Stomach (tissue), 9 donors: ENCODE data around the gene SEPTIN12. TPM values are rescaled to one million over a fixed set of nuclear protein-coding genes. Genes with fewer than 3 reads are reported as not detected.

Experiments
- DNase-seq, 2 donors: peaks; one replicate each; pipeline versions ENCODE4 v3.0.0 to v3.0.0-alpha.2; 2013 to 2019
- H3K27ac ChIP-seq, 5 donors: fragments of 200-600 bp in 4 of 5; sonication (generic) in 4 of 5; one replicate each; pipeline ENCODE4 v1.5.1; 2013 to 2019; ENCODE audit warnings: mild to moderate bottlenecking in 1 of 5, moderate library complexity in 1 of 5
- H3K27me3 ChIP-seq, 3 donors: fragments of 200-600 bp; sonication (generic); one replicate each; pipeline ENCODE4 v1.5.1; 2017 to 2019; ENCODE audit warnings: mixed run types in 1 of 3
- H3K36me3 ChIP-seq, 4 donors: fragments of 200-600 bp; sonication (generic); 1 replicate in 3 of 4; 2 replicates in 1 of 4; pipeline ENCODE4 v1.5.1; 2016 to 2019
- H3K4me1 ChIP-seq, 4 donors: fragments of 200-600 bp; sonication (generic); one replicate each; pipeline ENCODE4 v1.5.1; 2016 to 2019
- H3K4me3 ChIP-seq, 4 donors: fragments of 200-600 bp; sonication (generic) in 3 of 4; one replicate each; pipeline ENCODE4 v1.5.1; 2016 to 2019; ENCODE audit warnings: mild to moderate bottlenecking in 1 of 4
- H3K9me3 ChIP-seq, 4 donors: fragments of 200-600 bp; sonication (generic); one replicate each; pipeline ENCODE4 v1.5.1; 2016 to 2019
- EP300 ChIP-seq: sonication (generic); formaldehyde crosslinking; IDR thresholded peaks from one replicate; pipeline ENCODE4 v1.6.1; 2017; ENCODE audit warnings: antibody characterized with exemption
- POLR2A ChIP-seq, 4 donors: fragments of 450-650 bp; IDR thresholded peaks; one replicate each; pipeline ENCODE4 v1.6.1; 2016; ENCODE audit warnings: antibody characterized with exemption in 4 of 4, control low read depth in 2 of 4, mild to moderate bottlenecking in 1 of 4, moderate library complexity in 1 of 4
- POLR2AphosphoS5 ChIP-seq, 3 donors: sonication (generic); formaldehyde crosslinking; IDR thresholded peaks; one replicate each; pipeline ENCODE4 v1.6.1; 2016; ENCODE audit warnings: antibody characterized with exemption in 3 of 3
- WGBS, 5 donors: extraction: QIAGEN DNeasy Blood & Tissue Kit in 3 of 5; methylation state at CpG; one replicate each; pipeline versions ENCODE4 v1.1.5 to v1.1.7; 2013 to 2018; 5-methylcytosine and 5-hydroxymethylcytosine counted together
- intact Hi-C: fragments of 100-400 bp; cut with DNase I; formaldehyde crosslinking; loops from one replicate; pipeline ENCODE4 v1.15.1; 2023; ENCODE audit warnings: low total_unique reads
- polyA plus RNA-seq, 3 donors: library from polyadenylated mRNA; stranded (reverse); fragments of 200-250 nt; gene quantifications; one replicate each; pipeline ENCODE4 v1.2.3, GENCODE V29; 2013
- total RNA-seq, 5 donors: library from RNA; depleted of rRNA; stranded (reverse); fragments of >200 nt; gene quantifications; one replicate each; pipeline versions ENCODE4 v1.1.0 to v1.2.3, GENCODE V29; 2014 to 2016
- TF ChIP-seq, protein P1 (sequence below), 7 experiments: fragments of 450-650 bp in 4 of 7; fragments of 200-600 bp in 3 of 7; sonication (generic) in 3 of 7; IDR thresholded peaks; one replicate each; pipeline ENCODE4 v1.5.1; 2016 to 2019; ENCODE audit warnings: antibody characterized with exemption in 7 of 7, control low read depth in 2 of 7, mild to moderate bottlenecking in 1 of 7
- donor health status: healthy with polysubstance abuse.
- donor health status: Bipolar disorder and iron deficiency.
- donor health status: healthy.

Gene SEPTIN12
- total and polyA plus RNA-seq, 8 donors, result not detected

GRCh38 chr16:4783251-4783950 lies 4.7 kb downstream of the SEPTIN12 start:
- intact Hi-C loops, result no loop called here
- Histone ChIP-seq H3K9me3 (no peaks in the 10 kb centered on the region), H3K36me3 (no peaks in the 10 kb centered on the region), H3K27me3 (no peaks in the 10 kb centered on the region), H3K4me3 (no peak overlapping the region), H3K4me1 (peaks cover 0 to 9% (median 4%) of the 10 kb centered on the region in 4 donors), H3K27ac (no peak overlapping the region)
- no peak for DNase-seq
- TF ChIP-seq, protein P1, sequence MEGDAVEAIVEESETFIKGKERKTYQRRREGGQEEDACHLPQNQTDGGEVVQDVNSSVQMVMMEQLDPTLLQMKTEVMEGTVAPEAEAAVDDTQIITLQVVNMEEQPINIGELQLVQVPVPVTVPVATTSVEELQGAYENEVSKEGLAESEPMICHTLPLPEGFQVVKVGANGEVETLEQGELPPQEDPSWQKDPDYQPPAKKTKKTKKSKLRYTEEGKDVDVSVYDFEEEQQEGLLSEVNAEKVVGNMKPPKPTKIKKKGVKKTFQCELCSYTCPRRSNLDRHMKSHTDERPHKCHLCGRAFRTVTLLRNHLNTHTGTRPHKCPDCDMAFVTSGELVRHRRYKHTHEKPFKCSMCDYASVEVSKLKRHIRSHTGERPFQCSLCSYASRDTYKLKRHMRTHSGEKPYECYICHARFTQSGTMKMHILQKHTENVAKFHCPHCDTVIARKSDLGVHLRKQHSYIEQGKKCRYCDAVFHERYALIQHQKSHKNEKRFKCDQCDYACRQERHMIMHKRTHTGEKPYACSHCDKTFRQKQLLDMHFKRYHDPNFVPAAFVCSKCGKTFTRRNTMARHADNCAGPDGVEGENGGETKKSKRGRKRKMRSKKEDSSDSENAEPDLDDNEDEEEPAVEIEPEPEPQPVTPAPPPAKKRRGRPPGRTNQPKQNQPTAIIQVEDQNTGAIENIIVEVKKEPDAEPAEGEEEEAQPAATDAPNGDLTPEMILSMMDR (IDR thresholded peaks at IDR 0.05), result no peak
- no peak for TF ChIP-seq POLR2AphosphoS5 (IDR thresholded peaks at IDR 0.05)
- no peak for TF ChIP-seq POLR2A (IDR thresholded peaks at IDR 0.05)
- no peak for TF ChIP-seq EP300
- WGBS, 5 donors, result 85 to 91% (median 90%) methylated on average over 23 to 25 of the region's 25 CpGs

DNA sequence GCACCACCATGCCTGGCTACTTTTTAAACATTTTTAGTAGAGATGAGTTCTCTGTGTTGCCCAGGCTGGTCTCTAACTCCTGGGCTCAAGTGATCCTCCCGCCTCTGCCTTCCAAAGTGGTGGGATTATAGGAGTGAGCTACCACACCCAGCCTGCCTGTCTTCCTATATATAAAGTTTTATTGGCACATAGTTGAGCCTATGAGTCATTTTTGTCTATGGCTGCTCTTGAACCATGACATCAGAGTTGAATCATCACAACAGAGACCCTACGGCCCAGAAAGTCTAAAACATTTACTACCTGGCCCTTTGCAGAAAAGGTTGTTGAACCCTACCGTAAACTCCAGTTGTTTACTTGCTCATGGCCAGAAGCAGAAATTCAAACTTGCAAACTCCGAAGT lies 7.9 kb downstream of the SEPTIN12 start:
- Histone ChIP-seq H3K4me1 (no peaks in the 10 kb centered on the region), H3K9me3 (no peaks in the 10 kb centered on the region), H3K27ac (no peak overlapping the region), H3K27me3 (no peaks in the 10 kb centered on the region), H3K36me3 (no peaks in the 10 kb centered on the region), H3K4me3 (no peak overlapping the region)
- intact Hi-C loops, result no loop called here
- TF ChIP-seq, protein P1 (IDR thresholded peaks at IDR 0.05), result no peak
- TF ChIP-seq EP300, result no peak
- no peak for TF ChIP-seq POLR2AphosphoS5 (IDR thresholded peaks at IDR 0.05)
- TF ChIP-seq POLR2A (IDR thresholded peaks at IDR 0.05), result no peak
- WGBS, 5 donors, result 75 to 91% (median 86%) methylated on average over 4 of the region's 4 CpGs
- DNase-seq, result no peak

GRCh38 chr16:4778050-4778392 lies 10.1 kb downstream of the SEPTIN12 start:
- Histone ChIP-seq H3K4me3 (no peak overlapping the region), H3K27ac (no peak overlapping the region), H3K4me1 (no peaks in the 10 kb centered on the region), H3K9me3 (no peaks in the 10 kb centered on the region), H3K36me3 (no peaks in the 10 kb centered on the region), H3K27me3 (no peaks in the 10 kb centered on the region)
- WGBS, 5 donors, result 88 to 93% (median 91%) methylated on average over 5 of the region's 5 CpGs
- DNase-seq, result no peak
- TF ChIP-seq EP300 (no peak), POLR2AphosphoS5 (IDR thresholded peaks at IDR 0.05) (no peak), POLR2A (IDR thresholded peaks at IDR 0.05) (no peak)
- TF ChIP-seq, protein P1 (IDR thresholded peaks at IDR 0.05), result no peak
- intact Hi-C loops, result no loop called here

DNA sequence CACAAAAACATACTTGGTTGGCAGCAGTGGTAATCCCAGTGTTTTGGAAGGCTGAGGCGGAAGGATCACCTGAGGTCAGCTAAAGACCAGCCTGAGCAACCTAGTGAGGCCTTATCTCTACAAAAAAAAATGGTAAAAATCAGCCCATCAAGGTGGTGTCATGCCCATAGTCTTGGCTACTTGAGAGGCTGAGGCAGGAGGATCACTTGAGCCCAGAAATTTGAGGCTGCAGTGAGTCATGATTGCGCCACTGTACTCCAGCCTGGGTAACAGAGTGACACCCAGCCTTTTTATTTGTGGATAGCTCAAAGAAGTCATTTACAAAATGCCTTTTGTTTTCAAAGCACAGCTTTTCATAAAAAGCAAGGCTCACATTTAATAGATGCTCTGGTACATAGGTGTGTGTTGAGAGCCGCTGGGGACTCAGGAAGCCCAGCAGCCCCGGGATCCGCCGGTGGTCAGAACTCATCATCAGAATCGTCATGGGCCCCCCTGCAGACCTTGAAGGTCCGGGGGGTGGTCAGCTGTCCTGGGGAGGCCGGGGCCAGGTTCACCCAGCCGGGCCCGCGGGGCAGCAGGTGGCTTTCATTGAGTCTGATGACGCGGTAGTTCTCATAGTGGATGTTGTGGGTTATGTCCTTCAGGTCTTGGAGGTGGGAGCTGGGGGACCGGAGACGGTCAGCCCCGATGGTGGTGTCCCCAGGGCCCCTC lies 10.7 kb downstream of the SEPTIN12 start:
- 82 to 86% (median 84%) methylated on average over 17 of the region's 17 CpGs for WGBS, 5 donors
- intact Hi-C loops, result no loop called here
- Histone ChIP-seq H3K27ac (no peak overlapping the region), H3K4me1 (no peaks in the 10 kb centered on the region), H3K4me3 (no peak overlapping the region), H3K27me3 (no peaks in the 10 kb centered on the region), H3K36me3 (no peaks in the 10 kb centered on the region), H3K9me3 (no peaks in the 10 kb centered on the region)
- TF ChIP-seq POLR2AphosphoS5 (IDR thresholded peaks at IDR 0.05), result no peak
- TF ChIP-seq, protein P1 (IDR thresholded peaks at IDR 0.05), result no peak
- TF ChIP-seq EP300, result no peak
- TF ChIP-seq POLR2A (IDR thresholded peaks at IDR 0.05), result no peak
- DNase-seq, result no peak
